Measurements from ENCODE around the gene CD180.

DNA sequence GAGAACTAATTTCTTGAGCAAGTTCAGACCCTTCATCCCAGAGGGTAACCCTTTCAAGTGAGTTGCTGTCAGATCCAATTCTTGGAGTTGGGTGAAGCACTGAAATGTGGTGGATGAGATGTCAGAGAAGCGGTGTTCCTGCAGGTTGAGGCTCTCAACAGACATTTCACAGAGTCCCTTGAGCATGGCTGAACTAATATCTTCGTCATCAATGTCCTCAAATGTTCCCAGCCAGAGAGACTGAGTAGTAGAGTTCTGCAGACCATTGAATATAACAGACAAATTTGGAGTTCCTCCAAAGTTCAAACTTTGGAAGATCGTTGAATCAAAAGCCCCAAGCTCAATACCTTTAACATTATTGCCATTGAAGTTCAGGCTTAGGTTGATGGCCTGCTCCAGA, 12.7 kb downstream of the CD180 start:
- TF ChIP-seq, protein P1, sequence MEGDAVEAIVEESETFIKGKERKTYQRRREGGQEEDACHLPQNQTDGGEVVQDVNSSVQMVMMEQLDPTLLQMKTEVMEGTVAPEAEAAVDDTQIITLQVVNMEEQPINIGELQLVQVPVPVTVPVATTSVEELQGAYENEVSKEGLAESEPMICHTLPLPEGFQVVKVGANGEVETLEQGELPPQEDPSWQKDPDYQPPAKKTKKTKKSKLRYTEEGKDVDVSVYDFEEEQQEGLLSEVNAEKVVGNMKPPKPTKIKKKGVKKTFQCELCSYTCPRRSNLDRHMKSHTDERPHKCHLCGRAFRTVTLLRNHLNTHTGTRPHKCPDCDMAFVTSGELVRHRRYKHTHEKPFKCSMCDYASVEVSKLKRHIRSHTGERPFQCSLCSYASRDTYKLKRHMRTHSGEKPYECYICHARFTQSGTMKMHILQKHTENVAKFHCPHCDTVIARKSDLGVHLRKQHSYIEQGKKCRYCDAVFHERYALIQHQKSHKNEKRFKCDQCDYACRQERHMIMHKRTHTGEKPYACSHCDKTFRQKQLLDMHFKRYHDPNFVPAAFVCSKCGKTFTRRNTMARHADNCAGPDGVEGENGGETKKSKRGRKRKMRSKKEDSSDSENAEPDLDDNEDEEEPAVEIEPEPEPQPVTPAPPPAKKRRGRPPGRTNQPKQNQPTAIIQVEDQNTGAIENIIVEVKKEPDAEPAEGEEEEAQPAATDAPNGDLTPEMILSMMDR (IDR thresholded peaks at IDR 0.05; ENCODE audit: low read length): no peak
- no peak for TF ChIP-seq EZH2 (IDR thresholded peaks at IDR 0.05; ENCODE audit: borderline replicate concordance, low read length)
